ENCODE results near the gene PPM1L.

GRCh38 chr3:160885791-160886286, 129.8 kb downstream of the PPM1L start:
- no peak for TF ChIP-seq POLR2A (IDR thresholded peaks at IDR 0.05)
- TF ChIP-seq, protein P1, sequence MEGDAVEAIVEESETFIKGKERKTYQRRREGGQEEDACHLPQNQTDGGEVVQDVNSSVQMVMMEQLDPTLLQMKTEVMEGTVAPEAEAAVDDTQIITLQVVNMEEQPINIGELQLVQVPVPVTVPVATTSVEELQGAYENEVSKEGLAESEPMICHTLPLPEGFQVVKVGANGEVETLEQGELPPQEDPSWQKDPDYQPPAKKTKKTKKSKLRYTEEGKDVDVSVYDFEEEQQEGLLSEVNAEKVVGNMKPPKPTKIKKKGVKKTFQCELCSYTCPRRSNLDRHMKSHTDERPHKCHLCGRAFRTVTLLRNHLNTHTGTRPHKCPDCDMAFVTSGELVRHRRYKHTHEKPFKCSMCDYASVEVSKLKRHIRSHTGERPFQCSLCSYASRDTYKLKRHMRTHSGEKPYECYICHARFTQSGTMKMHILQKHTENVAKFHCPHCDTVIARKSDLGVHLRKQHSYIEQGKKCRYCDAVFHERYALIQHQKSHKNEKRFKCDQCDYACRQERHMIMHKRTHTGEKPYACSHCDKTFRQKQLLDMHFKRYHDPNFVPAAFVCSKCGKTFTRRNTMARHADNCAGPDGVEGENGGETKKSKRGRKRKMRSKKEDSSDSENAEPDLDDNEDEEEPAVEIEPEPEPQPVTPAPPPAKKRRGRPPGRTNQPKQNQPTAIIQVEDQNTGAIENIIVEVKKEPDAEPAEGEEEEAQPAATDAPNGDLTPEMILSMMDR (IDR thresholded peaks at IDR 0.05) = no peak
